Esophagus squamous epithelium (tissue), 4 donors: Measurements from ENCODE around the gene LTBP3.

Source experiments
- POLR2A ChIP-seq, 4 donors: fragments of 450-650 bp; IDR thresholded peaks; one replicate each; pipeline ENCODE4 v1.6.1; 2017; ENCODE audit warnings: antibody characterized with exemption in 4 of 4, mild to moderate bottlenecking in 4 of 4, moderate library complexity in 3 of 4
- TF ChIP-seq, protein P1 (sequence below), 6 experiments: fragments of 450-650 bp in 4 of 6; fragments of 200-600 bp in 2 of 6; sonication (generic) in 2 of 6; IDR thresholded peaks; one replicate each; pipeline ENCODE4 v1.5.1; 2016 to 2019; ENCODE audit warnings: antibody characterized with exemption in 6 of 6, mild to moderate bottlenecking in 4 of 6, moderate library complexity in 4 of 6

DNA sequence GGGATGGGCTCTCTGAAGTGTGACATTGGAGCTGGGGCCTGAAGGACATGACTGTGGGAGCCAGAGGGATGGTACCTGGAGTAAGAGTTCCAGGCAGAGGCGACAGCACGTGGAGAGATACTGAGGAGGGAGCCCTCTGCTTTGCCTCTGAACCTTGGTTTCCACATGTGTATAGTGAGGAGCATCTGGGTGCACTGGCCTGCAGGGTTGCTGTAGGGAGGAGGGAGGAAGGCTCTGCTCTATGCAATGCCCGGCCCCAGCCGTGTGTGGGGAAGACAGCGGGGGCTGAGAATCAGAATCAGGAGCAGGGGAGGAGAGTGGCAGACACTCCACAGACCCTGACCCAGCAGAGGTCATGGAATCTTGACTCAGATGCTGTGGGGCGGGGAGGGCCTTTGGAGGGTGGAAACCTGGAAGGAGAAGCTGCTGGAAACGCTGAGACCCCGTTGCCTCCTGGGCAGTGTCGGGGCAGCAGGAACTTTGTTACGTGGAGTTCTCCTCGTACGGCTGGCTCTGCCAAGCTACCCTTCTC, 29.3 kb downstream of the LTBP3 start:
- TF ChIP-seq, protein P1, sequence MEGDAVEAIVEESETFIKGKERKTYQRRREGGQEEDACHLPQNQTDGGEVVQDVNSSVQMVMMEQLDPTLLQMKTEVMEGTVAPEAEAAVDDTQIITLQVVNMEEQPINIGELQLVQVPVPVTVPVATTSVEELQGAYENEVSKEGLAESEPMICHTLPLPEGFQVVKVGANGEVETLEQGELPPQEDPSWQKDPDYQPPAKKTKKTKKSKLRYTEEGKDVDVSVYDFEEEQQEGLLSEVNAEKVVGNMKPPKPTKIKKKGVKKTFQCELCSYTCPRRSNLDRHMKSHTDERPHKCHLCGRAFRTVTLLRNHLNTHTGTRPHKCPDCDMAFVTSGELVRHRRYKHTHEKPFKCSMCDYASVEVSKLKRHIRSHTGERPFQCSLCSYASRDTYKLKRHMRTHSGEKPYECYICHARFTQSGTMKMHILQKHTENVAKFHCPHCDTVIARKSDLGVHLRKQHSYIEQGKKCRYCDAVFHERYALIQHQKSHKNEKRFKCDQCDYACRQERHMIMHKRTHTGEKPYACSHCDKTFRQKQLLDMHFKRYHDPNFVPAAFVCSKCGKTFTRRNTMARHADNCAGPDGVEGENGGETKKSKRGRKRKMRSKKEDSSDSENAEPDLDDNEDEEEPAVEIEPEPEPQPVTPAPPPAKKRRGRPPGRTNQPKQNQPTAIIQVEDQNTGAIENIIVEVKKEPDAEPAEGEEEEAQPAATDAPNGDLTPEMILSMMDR (IDR thresholded peaks at IDR 0.05) = no peak
- no peak for TF ChIP-seq POLR2A (IDR thresholded peaks at IDR 0.05)
